HG03039 (cell line): ENCODE data around the gene TMEM132A.

Source experiments
- ATAC-seq: cut with Tn5 transposase; IDR thresholded peaks from one replicate; pipeline ENCODE4 v1.9.1; 2021; ENCODE audit warnings: mild to moderate bottlenecking, moderate library complexity; ENCODE audit not compliant: unreplicated experiment

The TMEM132A gene

GRCh38 chr11:60936467-60937143 is 12.3 kb downstream of the TMEM132A start:
- ATAC-seq: no peak

- no peak for ATAC-seq
Measured at GRCh38 chr11:60937144-60937527, 12.9 kb downstream of the TMEM132A start.

GRCh38 chr11:60937811-60938210 is 13.6 kb downstream of the TMEM132A start:
- no peak for ATAC-seq

DNA sequence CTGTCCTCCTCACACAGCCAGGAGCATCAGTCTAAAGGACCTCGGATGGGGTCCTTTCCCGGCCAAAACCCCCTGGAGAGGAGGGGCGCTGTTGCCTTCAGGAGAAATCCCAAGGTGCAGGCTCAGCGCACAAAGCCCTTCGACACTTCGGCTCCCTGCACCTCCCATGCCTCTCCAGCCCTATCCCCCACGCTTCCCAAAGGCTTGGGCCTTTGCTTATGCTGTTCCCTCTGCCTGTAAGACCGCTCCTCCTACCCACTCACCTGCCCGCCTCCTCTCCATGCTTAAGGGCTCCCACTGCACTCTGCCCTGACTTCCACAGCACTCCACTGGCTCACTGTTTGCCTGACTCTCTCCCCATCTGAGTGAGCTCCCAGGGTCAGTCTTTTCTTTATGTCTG is 14.2 kb downstream of the TMEM132A start:
- no peak for ATAC-seq

- ATAC-seq: no peak
Measured at GRCh38 chr11:60939301-60939700, 15.0 kb downstream of the TMEM132A start.

DNA sequence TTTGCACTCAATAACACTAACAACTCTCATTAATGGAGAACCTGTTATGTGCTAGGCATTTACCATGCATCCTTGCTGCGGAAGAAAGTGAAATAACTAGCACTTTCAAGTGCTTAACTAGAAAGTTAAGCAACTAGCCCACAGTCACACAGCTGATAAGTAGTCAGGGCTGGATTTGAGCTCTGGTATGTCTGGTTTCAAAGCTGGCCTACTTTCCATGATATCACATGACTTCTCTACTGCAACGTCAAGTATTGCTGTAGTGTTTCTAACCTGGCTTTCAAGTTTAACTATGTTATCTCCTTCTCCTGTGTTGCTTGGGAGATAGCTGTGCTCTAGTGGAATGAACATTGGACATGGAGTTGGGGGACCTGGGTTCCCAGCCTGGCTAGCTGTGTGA is 15.6 kb downstream of the TMEM132A start:
- no peak for ATAC-seq

GRCh38 chr11:60941371-60942119 is 17.3 kb downstream of the TMEM132A start:
- no peak for ATAC-seq

DNA sequence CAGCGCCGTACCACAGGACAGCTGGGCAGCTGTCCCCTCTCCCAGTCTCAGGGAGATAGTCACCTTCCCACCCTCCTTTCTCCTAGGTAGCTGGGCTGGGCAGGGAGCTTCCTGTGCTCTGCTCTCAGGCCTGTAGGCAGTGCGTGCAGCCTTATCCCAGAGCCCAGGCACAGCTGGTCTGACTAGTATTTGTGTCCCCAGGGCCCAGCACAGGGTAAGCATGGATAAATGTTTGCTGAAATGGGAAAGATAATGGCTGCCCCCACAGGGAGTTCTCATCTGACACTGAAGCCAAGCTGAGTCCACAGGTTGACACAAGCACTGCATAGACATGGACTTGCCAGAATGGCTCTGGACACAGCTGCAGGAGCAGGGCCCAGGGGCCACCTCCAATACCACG is 18.0 kb downstream of the TMEM132A start:
- ATAC-seq: no peak

DNA sequence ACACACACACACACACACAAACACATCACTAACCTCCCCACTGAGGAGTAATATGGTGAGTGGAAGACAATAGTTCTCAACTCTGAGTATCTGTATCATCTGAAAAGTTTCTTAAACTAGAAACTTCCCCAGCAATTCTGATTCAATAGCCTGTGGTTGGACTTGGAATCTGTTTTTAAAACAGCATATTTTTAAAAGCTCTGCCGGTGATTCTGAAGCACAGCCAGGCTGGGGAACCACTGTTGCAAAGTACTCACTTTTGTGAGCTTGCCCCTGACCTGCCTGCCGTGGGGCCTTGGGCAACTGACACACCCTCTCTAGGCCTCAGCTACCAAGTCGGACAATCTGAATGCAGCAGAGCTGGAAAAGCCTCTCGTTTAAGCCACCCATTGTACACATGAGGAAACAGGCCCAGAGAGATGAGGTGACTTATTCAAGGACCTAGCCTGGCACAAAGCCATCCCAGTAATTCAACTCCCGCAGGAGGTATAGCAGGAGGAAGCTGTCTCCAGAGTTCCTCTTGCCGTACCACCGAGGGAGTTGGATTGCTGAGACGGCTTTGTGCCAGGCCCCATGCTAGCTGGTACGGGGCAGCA is 18.8 kb downstream of the TMEM132A start:
- ATAC-seq: no peak

- ATAC-seq: no peak
Measured at GRCh38 chr11:60944490-60945294, 20.4 kb downstream of the TMEM132A start.

- ATAC-seq: no peak
Measured at GRCh38 chr11:60945295-60945667, 21.0 kb downstream of the TMEM132A start.

- no peak for ATAC-seq
Measured at GRCh38 chr11:60946601-60947264, 22.5 kb downstream of the TMEM132A start.

DNA sequence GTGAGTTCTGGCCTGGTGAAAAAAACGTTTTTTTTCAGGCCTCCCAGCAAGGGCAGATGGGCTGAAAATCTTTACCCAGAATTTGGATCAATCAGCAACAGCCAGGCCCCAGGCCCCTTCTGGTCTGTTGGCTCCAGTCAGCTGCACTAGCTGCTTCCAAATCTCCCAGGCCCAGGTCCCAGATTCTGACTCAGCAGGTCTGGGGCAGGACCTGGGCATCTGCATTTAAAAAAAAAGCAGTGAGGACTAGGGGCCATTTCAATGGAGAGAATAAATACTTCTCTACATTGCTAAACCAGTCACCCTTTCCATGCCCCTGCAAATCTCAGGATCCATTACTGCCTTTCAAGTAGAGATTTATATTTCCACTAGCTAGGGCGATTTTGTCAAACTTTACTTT is 23.4 kb downstream of the TMEM132A start:
- no peak for ATAC-seq

DNA sequence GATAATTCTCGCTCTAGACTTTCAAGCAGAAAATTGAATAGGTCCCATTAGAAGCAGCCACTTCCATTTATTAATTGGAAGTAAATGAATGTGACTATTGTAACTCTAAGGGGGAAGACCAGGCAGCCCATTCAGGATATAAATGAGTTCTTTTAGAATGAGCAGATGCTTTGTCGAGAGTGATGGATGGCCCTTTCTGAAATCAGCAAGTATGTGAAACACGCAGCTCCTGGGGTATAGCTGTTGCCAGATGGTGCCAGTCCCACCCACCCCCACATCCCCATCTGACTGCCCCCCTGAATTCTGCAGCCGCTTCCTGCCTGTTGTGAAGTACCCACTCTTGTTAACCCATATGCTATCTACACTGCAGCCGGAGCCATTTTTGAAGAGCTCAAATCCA is 24.0 kb downstream of the TMEM132A start:
- no peak for ATAC-seq

DNA sequence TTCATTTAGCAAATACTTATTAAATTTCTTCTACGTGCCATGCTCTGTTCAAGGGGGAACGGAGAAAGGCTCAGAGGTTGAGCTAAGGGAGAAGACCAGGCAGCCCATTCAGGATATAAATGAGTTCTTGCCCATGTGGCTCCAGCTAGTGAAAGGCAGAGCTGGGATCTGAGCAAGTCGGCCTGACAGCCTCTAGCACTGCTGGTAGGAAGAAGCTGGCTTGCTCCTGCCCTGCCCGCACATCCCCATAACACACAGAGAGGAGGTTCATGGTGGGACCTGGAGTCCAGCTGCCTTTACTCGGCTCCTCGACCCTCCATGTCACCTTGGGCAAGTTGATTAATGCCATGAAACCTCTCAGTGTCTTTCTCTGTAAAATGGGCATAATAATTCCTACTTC is 25.8 kb downstream of the TMEM132A start:
- ATAC-seq: no peak

- ATAC-seq: no peak
Measured at GRCh38 chr11:60950933-60951605, 26.8 kb downstream of the TMEM132A start.

DNA sequence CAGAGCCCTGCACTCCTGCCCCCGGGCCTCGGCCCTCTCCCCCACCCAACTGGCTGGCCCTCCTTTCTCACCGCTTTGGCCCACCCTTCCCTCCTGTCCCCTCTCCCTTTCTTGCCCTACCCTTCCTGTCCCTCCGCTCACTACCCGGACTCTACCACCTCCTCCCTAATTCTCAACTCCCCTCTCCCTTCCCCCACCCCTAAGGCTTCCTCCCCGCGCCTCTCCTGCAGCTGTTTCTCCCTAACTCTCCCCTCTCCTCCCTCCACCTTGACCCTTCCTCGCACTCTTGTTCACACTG is 27.3 kb downstream of the TMEM132A start:
- no peak for ATAC-seq

- peak; percentile 65 for ATAC-seq
Measured at GRCh38 chr11:60951904-60952741, 27.9 kb downstream of the TMEM132A start, which contains the start of gene SLC15A3. TSS of gene SLC15A3 (minus strand) at chr11:60952176. CDS start at chr11:60951551, 625 bp downstream.

DNA sequence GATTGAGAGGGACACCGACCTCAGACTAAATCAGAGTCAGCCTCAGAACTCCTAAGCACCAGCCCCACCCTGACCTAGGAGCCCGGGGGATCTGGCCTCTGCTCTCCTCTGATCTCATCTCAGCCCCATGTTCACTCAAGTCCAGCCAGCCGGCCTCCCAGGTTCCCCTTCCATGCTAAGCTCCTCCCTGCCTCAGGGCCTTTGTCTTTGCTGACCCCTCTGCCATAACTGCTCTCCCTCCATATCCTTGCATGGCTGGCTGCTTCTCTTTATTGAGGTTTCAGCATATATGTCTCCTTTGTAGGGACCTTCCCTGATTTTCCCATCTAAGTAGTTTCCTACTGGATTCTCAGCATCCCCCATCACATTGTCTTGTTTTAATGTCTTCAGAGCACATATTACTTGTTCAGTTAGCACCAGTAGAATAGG is 28.5 kb downstream of the TMEM132A start:
- peak; percentile 13 for ATAC-seq
